KMS-11 (cell line): ENCODE results near the gene CSK.

Source experiments
- H2AFZ ChIP-seq: fragments of 200-600 bp; sonication (generic); 2 replicates; pipeline ENCODE4 v1.6.1; 2016; ENCODE audit warnings: antibody characterized with exemption, mixed run types, low read depth
- H3K27ac ChIP-seq: fragments of 200-600 bp; sonication (generic); 2 replicates; pipeline ENCODE4 v1.6.1; 2016; ENCODE audit warnings: mild to moderate bottlenecking, mixed run types
- H3K27me3 ChIP-seq: fragments of 200-600 bp; sonication (generic); 2 replicates; pipeline ENCODE4 v1.6.1; 2017; ENCODE audit warnings: mild to moderate bottlenecking, low read depth, mixed run types, moderate library complexity; ENCODE audit not compliant: insufficient read depth
- H3K36me3 ChIP-seq: fragments of 200-600 bp; sonication (generic); 2 replicates; pipeline ENCODE4 v1.6.1; 2017; ENCODE audit warnings: mild to moderate bottlenecking, mixed run types; ENCODE audit not compliant: insufficient read depth
- H3K4me1 ChIP-seq: fragments of 200-600 bp; sonication (generic); 2 replicates; pipeline ENCODE4 v1.6.1; 2016; ENCODE audit warnings: mild to moderate bottlenecking, low read depth, mixed run types; ENCODE audit not compliant: poor library complexity, severe bottlenecking
- H3K4me2 ChIP-seq: fragments of 200-600 bp; sonication (generic); 2 replicates; pipeline ENCODE4 v1.7.0; 2016; ENCODE audit warnings: mild to moderate bottlenecking, mixed run types
- H3K4me3 ChIP-seq: fragments of 200-600 bp; sonication (generic); IDR thresholded peaks from 2 replicates; pipeline ENCODE4 v1.6.1; 2017; ENCODE audit warnings: low read depth, low read length, mixed read lengths; ENCODE audit not compliant: insufficient read depth
- H3K79me2 ChIP-seq: fragments of 200-600 bp; sonication (generic); 2 replicates; pipeline ENCODE4 v1.6.1; 2016; ENCODE audit warnings: low read depth, mixed run types; ENCODE audit not compliant: insufficient read depth
- H3K9ac ChIP-seq: fragments of 200-600 bp; sonication (generic); 2 replicates; pipeline ENCODE4 v1.6.1; 2016; ENCODE audit warnings: mild to moderate bottlenecking, mixed run types
- H4K20me1 ChIP-seq: fragments of 200-600 bp; sonication (generic); 2 replicates; pipeline ENCODE4 v1.6.1; 2016; ENCODE audit warnings: mild to moderate bottlenecking, mixed run types; ENCODE audit not compliant: insufficient read depth
- TF ChIP-seq, protein P1 (sequence below): fragments of 200-600 bp; sonication (generic); conservative IDR thresholded peaks from 2 replicates; pipeline ENCODE4 v1.6.1; 2017; ENCODE audit warnings: low read depth, mild to moderate bottlenecking, antibody characterized with exemption, low read length, moderate library complexity, mixed read lengths

The CSK gene

DNA sequence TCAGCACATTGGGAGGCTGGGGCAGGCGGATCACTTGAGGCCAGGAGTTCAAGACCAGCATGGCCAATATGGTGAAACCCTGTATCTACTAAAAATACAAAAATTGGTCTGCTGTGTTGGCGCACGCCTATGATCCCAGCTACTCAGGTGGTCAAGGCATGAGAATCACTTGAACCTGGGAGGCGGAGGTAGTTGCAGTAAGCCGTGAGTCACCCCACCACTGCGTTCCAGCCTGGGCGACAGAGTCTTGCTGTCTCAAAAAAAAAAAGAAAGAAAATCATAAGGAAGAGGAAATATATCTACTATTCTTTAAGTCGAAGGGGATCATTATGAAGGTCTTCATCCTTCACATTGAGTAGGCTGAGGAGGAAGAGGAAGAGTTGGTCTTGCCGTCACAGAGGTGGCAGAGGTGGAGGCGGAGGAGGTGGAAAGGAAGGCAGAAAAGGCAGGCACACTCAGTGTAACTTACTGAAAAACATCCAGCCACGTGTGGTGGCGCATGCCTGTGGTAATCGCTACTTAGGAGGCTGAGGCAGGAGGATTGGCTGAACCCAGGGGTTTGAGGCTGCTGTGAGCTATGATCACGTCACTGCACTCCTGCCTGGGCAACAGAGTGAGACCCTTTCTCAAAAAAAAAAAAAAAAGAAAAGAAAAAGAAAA, 14.2 kb downstream of the CSK start:
- TF ChIP-seq, protein P1, sequence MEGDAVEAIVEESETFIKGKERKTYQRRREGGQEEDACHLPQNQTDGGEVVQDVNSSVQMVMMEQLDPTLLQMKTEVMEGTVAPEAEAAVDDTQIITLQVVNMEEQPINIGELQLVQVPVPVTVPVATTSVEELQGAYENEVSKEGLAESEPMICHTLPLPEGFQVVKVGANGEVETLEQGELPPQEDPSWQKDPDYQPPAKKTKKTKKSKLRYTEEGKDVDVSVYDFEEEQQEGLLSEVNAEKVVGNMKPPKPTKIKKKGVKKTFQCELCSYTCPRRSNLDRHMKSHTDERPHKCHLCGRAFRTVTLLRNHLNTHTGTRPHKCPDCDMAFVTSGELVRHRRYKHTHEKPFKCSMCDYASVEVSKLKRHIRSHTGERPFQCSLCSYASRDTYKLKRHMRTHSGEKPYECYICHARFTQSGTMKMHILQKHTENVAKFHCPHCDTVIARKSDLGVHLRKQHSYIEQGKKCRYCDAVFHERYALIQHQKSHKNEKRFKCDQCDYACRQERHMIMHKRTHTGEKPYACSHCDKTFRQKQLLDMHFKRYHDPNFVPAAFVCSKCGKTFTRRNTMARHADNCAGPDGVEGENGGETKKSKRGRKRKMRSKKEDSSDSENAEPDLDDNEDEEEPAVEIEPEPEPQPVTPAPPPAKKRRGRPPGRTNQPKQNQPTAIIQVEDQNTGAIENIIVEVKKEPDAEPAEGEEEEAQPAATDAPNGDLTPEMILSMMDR, result no peak
- no peak overlapping the region for H2AFZ ChIP-seq
- H3K4me1 ChIP-seq, result peaks cover 51% of the 10 kb centered on the region
- H3K9ac ChIP-seq, result no peak overlapping the region
- no peaks in the 10 kb centered on the region for H3K27me3 ChIP-seq
- peaks cover 8% of the 10 kb centered on the region; the same call in 1 of the 2 replicates for H4K20me1 ChIP-seq
- H3K79me2 ChIP-seq, result peaks cover 61% of the 10 kb centered on the region
- H3K4me2 ChIP-seq, result no peak overlapping the region
- no peak overlapping the region for H3K27ac ChIP-seq
- no peaks in the 10 kb centered on the region for H3K36me3 ChIP-seq
- H3K4me3 ChIP-seq, result no peak overlapping the region

DNA sequence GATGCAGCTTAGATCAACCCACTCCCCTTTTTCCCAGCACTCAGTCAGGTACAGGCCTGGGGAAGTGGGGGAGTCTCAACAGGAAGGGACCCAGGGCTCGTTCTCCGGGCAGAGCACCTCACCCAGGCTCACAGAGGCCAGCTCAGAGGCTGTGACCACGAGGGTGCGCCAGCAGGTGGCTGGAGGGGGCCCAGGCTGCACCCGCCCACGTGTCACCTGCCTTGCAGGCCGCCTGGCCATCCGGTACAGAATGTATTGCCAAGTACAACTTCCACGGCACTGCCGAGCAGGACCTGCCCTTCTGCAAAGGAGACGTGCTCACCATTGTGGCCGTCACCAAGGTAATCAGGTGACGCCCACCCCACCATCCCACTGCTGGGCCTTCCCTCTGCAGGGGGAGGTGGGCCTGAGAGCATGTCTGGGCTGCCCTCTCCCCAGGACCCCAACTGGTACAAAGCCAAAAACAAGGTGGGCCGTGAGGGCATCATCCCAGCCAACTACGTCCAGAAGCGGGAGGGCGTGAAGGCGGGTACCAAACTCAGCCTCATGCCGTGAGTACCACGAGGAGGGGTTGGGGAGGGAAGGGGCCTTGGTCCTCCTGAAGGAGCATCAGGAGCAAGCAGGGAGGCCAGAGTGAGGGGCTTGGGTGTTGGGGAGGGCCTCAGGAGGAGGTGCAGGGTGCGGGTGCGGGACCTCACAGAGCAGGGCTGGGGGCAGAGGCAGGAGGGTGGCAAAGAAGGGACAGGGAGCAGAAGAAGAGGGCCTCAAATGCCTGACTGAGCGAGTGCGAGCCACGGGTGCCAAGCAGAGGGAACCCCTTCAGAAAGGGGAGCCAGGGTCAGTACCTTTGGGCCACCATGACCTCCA, 16.7 kb downstream of the CSK start:
- TF ChIP-seq, protein P1, result no peak
- Histone ChIP-seq H3K79me2 (peaks cover 37% of the 10 kb centered on the region; the same call in 1 of the 2 replicates), H3K27ac (peak overlapping the region; percentile 55; the same call in 1 of the 2 replicates), H3K4me3 (no peak overlapping the region), H3K4me1 (peaks cover 35% of the 10 kb centered on the region), H3K9ac (no peak overlapping the region), H3K4me2 (no peak overlapping the region; the same call in 1 of the 2 replicates), H2AFZ (no peak overlapping the region), H3K27me3 (no peaks in the 10 kb centered on the region), H4K20me1 (no peaks in the 10 kb centered on the region), H3K36me3 (no peaks in the 10 kb centered on the region)

DNA sequence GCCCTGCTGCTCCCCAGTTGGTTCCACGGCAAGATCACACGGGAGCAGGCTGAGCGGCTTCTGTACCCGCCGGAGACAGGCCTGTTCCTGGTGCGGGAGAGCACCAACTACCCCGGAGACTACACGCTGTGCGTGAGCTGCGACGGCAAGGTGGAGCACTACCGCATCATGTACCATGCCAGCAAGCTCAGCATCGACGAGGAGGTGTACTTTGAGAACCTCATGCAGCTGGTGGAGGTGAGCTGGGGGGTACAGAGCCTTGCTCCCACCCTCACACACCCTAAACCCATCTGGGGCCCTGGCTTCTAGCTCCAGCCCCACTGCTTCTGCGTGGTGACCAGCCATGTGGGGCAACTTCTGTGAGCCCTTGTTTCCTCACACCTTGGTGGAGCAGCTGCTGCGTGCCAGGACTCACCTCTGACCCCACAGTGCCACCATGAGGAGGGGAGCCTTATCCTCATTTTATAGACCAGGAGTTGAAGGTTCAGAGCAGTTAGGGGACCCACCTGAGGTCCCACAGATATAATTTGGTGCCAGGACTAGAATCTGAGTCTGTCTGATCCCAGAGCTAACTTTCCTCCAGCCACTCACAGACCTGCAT, 17.5 kb downstream of the CSK start:
- Histone ChIP-seq H3K27me3 (no peaks in the 10 kb centered on the region), H3K27ac (peak overlapping the region; percentile 55), H2AFZ (no peak overlapping the region), H3K79me2 (peaks cover 36% of the 10 kb centered on the region; the same call in 1 of the 2 replicates), H4K20me1 (no peaks in the 10 kb centered on the region), H3K4me1 (peaks cover 35% of the 10 kb centered on the region), H3K9ac (peak overlapping the region; percentile 44; the same call in 1 of the 2 replicates), H3K4me2 (peak overlapping the region; percentile 50; the same call in 1 of the 2 replicates), H3K4me3 (no peak overlapping the region), H3K36me3 (no peaks in the 10 kb centered on the region)
- TF ChIP-seq, protein P1, result no peak

DNA sequence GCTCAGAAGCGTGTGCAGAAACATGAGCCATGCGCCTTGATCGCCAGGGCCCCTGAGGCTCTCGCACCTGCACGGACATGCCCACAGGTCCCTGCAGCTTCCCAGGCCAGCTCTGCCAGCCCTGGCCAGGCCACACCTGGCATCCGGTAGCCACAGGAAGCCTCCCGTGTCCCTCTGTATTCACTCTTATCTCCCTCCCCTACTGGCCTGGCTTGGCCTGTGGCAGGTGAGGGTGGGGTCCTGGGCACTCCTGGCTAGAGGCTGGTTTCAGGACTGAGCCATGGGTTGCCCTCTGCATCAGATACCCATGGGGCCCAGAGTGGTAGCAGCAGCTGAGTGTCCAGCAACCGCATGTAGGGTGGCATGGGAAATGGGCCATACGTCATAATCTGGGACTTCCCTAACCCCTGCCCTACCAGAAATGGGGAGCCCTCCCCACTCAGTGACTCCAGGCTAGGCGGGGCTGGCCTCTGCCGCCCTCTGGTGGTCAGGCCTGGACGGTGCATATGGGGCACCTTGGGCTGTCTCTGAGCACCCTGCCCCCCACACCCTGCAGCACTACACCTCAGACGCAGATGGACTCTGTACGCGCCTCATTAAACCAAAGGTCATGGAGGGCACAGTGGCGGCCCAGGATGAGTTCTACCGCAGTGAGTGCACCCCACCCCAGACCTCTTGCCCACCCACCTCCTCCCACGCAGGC, 18.1 kb downstream of the CSK start:
- Histone ChIP-seq H3K27ac (peak overlapping the region; percentile 55), H3K4me1 (peaks cover 35% of the 10 kb centered on the region), H3K27me3 (no peaks in the 10 kb centered on the region), H3K79me2 (peaks cover 29% of the 10 kb centered on the region; the same call in 1 of the 2 replicates), H3K36me3 (no peaks in the 10 kb centered on the region), H3K4me3 (no peak overlapping the region), H3K9ac (peak overlapping the region; percentile 44; the same call in 1 of the 2 replicates), H3K4me2 (peak overlapping the region; percentile 50; the same call in 1 of the 2 replicates), H2AFZ (no peak overlapping the region), H4K20me1 (no peaks in the 10 kb centered on the region)
- TF ChIP-seq, protein P1, result peak; percentile 91
